Left renal cortex interstitium (tissue), 4 donors: ENCODE data around the gene USP46. TPM values are rescaled to one million over a fixed set of nuclear protein-coding genes. Genes with fewer than 3 reads are reported as not detected.
A peak's percentile ranks its signal among the peaks of the same experiment; 100 is the strongest.

Experiments
- DNase-seq, 4 donors: peaks; one replicate each; pipeline ENCODE4 v3.0.0-alpha.2; 2013; ENCODE audit warnings: low read depth in 4 of 4, low spot score in 2 of 4, missing footprints in 1 of 4
- polyA plus RNA-seq, 4 donors: library from polyadenylated mRNA; unstranded; fragments of 120-200 nt; gene quantifications; one replicate each; pipeline ENCODE4 v1.2.1, GENCODE V29; 2013; ENCODE audit not compliant: insufficient read length in 4 of 4

USP46 gene
- polyA plus RNA-seq, 4 donors, result 30.7 to 34.6 (median 32.1) TPM

DNA sequence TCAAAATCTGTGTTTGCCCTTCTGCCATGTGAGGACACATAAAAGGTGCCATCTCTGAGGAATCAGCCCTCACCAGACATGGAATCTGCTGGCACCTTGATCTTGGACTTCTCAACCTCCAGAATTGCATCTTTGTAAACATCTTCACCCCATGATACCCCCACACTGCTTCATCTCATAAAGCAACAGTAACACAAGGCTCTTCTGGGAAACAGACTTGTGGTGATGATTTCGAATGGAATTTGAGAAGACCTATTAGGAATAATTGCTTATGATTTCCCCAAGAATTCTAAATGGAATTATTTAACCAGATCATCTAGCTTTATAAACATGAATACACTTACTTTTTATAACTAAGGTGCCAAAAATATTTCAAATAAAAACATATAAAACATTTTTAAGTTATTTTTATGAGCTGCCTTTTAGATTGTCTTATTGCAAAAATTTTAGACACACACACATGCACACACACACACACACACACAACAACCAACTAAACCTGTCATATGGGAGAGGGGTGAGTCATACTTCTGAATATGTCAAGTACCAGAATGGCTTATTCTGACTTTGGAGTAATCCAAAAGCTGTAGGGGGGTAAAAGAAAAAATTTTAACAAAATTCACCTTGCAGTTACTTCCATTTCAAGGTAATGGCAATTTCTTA lies 82.0 kb downstream of the USP46 start:
- DNase-seq, result no peak

DNA sequence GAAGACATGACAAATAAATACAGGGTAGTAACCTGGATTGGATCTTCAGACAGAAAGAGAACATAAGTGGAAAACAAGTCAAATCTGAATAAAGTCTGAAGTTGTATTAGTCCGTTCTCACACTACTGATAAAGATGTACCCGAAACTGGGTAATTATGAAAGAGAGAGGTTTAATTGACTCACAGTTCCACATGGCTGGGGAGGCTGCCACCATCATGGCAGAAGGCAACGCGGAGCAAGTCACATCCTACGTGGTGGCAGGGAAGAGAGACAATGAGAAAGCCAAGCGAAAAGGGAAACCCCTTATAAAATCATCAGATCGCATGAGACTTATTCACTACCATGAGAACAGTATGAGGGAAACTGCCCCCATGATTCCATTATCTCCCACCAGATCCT lies 82.8 kb downstream of the USP46 start:
- no peak for DNase-seq

DNA sequence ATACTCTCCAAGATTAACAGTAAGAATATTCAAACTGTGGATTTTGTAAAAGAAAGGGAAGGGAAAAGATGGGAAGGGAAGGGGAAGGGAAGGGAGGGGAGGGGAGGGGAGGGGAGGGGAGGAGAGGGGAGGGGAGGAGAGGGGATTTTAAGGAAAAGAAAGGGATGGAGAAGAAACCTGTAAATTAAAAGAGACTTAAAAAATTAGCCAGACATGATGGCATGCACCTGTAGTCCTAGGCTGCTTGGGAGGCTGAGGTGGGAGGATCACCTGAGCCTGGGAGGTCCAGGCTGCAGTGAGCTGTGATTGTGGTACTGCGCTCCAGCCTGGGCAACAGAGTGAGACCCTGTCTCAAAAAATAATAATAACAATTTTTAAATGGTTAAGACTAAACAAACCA lies 83.7 kb downstream of the USP46 start:
- DNase-seq, result no peak

DNA sequence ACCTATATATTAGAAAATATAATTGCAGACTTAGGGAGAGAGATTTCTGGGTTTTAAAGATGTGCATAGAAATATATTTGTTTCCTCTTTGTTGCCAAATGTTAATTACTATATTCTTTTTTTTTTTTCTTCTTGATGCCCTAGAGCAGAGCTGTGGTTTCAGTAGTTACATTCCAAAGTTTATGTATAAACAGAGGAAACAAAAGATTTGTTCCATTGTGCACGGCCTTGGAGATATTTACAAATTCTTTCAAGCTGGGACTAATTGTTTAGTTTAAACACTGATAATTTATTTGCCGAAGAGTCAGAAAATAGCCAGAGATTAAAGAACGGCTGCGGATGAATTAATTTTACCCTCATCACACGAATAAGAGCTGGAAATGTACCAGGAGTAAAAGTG lies 85.1 kb downstream of the USP46 start:
- DNase-seq, result no peak

DNA sequence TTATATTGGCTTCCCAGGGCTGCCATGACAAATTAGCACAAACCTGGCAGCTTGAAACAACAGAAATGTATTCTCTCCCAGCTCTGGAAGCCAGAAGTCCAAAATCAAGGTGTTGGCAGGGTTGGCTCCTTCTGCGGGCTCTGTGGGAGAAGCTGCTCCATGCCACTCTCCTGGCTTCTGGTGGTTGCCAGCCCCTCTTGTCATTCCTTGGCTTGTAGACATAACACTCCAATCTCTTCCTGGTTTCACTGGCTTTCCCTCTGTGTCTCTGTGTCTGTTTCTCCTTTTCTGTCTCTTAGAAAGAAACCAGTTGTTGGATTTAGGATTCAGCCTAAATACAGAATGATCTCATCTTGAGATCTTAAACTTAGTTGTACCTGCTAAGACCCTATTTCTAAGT lies 85.5 kb downstream of the USP46 start:
- no peak for DNase-seq

DNA sequence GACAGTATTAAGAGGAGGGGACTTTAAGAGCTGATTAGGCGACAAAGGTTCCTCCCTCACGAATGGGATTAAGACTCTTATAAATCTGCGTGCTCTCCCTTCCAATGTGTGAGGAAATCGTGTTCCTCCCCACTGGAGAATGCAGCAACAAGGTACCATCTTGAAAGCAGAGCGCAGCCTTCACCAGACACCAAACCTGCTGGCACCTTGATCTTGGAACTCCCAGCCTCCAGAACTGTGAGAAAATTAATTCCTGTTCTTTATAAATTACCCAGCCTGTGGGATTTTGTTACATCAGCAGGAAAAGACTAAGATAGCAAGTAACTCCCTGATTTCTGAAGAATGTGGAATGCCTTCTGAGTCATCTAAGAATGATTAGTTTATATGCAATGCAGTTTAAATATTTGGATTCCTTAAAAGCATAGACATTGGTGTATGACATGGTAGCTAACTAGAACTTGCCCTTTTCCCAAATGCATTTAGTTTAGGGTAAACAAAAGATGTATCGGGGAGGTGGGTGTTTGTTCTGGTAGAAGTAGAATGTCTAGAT lies 86.1 kb downstream of the USP46 start:
- DNase-seq, result no peak

DNA sequence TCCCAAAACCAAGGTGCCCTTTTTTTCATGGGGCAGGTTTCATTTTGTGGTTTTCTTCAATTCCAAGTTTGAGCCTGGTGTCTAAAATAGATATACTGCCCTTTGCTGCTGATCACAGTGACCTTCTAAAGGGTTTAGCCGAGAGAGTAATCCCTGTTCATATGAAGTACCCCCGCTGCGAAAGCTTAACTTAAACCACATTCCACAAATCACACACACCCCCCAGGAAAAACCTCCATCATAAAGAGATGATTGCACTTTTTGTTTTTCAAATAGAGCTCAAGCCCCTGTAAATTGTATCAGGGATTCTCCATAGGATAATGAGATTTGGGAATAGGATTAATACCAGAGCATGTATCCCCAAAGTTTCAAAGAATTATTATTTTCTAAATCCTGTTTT lies 90.8 kb downstream of the USP46 start:
- no peak for DNase-seq

DNA sequence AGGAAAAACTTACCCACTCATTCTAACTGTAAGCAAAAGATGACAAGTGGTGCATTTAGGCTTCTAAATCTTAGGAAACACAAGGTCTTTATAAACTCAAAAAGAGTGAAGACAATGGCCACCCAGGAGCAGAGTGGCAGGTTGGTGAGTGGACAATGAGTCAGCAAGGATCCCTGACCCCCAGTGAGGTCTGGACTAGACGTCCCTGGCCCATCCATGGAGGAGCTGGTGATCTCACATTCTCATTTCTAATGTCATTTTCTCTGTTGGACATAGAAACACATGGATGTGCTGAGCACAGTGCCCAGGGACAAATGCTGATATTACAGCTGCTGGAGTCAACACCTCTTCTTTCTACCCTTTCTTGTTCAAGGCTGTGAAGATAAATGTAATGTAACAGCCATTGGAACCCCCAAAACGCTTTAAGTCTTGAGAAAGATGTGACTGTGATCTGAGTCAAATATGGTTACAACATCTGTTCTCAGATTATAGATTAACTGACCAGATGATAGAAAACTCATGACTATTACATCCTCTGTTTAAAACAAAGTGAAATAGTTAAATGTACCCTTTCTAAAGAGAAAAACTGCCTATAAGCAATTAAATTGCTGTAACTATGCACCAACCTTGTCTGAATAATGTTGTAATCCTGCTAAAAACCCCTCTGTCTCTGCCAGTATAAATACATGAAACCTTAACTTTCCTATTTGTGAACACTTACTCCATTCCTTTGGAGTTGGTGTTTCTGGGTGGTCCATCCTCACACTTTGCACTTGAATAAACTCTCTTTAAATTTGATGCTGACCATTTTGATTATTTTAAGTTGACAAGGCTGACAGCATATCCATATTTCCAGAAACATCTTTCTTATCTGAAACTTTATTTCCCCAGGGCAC lies 92.7 kb downstream of the USP46 start:
- no peak for DNase-seq

DNA sequence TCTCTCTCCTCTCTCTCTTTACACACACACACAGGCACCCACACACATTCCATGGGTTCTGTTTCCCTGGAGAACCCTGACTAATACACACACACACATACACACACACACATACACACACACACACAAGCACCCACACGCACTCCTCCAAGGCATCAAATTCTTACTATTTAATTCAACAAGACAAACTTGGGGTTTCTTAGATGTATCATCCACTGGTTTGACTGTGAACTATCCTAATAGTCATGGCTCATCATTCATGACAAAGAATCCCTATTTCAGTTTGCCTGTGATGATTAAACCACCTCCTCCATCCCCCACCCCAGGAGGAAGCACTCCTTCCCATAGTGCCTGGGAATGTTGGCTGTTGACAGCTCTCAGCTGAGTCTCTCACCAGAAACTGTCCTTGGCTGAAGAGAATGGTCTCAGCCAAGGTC lies 98.2 kb downstream of the USP46 start:
- no peak for DNase-seq

DNA sequence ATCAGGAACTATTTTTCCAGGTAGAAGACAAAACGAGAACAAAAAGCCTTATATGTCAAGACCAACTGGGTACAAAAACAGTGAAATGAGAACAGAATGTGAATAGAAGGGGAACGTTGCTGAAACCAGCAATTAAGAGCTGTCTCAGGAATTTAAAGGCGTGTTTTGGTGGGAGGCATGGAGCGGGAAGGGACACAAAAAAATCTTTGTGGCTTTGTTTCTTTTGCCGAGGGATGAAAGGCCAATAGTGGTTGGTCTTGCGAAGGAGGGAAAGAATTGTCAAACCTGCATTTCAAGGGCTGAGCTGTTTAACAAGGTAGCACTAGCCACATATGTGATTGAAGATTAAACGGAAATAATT lies 103.8 kb downstream of the USP46 start:
- no peak for DNase-seq

DNA sequence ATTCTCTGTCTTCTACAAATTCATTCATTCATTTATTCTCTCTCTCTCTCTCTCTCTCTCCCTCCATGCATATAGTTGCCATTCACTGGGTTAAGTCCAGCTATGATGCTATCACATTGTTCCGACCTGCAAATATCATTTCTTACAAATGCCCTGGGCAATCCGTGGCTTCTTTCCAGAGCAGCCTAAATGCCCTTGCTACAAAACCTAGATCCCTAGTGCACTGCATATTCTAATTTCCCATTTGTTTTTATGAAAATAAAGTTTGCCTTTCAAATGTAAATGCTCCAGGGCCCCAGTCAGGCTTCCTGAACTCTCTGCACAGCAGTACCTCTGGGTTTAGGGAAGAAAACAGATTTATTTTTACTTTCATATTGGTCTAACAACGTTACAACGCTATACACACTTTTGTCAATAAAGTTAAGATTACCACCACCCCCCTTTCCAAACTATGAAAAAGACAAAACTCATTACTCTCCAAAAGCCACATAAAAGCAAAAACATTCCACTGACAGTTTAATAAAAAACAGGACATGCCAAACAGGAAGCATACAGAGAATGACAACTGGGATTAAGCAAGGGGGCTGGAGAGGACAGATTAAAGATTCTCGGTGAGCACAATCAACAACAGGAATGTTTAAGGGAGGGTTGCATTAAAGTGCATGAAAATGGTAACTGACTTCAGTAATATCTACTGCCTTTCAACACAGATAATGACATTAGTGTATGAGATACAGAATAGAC lies 104.3 kb downstream of the USP46 start:
- DNase-seq, result no peak

DNA sequence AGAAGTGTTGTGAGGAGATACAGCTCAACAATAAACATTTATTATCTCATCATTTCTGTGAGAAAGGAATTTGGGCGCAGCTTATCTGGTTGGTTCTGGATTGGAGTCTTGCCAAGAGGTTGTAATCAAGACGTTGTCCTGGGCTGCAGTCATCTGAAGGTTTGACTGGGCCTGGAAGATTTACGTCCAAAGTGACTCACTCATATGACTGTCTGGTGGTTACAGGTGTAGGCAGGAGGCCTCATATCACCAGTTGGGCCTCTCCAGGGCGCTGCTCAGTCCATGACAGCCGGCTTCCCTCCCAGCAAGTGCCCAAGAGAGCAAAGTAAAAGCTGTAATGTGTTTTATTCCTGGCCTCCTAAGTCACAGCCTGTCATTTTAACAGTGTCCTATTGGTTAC lies 106.3 kb downstream of the USP46 start:
- no peak for DNase-seq

DNA sequence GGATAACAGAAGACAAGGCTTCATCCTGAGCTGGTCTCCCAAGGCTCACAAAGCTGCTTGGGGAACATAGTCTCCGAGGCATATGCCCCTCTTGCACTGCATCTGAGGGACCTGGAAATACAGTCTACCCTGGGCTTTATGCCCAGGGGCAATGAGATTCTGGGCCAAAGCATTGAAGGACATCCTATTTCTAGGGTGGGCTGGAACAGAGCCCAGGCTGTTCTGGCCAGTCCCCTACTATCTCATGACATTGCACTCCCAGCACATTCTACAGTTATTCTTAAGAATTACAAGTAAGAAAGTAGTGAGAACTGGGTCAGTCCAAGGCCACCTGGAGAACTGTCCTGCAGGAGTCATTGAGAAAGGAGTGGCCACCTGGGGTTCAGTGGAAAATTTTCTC lies 107.6 kb downstream of the USP46 start:
- DNase-seq, result no peak

DNA sequence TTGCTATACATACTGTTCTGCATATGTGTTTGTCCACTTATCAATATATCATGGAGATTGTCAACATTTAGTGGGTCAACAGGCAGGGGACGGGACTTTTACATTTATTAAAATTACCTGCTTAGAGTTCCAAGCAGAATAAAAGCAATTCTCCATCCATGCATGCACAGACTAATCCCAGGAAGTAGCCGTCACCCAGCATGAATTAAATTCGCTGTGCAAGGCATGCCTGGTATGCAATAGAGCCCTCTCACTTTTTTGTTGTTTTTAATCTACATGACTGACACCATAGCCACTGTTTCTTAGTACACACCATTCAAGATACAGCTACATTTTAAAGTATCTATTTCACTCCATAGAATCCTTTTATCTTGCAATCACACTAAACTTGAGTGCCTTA lies 108.9 kb downstream of the USP46 start:
- no peak for DNase-seq

DNA sequence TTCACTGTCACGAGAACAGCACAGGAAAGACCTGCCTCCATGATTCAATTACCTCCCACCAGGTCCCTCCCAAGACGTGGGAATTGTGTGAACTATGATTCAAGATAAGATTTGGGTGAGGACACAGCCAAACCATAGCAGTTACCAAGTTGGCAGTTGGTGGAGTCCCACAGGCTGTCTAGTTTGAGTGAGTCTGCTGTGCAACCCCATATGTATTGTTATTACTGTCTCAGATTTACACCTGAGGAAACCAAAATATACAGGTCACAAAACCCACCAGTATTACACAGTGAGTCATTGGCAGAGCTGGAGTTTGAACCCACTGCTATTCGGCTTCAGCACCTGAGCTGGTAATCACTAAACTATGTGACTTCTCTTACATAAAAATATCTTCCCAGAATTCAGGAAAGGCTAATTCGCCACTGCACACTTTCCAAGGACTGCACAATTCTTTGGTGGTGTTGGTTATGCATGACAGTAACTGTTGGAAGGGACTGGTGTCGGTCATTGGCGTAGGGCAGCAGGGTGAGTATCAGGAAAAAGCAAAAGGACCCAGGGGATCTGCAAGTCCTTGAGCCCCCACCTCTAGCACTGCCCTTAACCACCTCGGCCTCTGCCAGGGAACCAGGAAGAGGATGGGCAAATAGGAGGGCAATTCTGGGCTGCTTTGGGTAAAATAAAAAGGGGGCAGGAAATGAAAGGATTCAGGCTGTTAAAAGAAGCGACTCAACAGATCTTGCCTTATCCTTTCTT lies 110.1 kb downstream of the USP46 start:
- DNase-seq, result no peak

DNA sequence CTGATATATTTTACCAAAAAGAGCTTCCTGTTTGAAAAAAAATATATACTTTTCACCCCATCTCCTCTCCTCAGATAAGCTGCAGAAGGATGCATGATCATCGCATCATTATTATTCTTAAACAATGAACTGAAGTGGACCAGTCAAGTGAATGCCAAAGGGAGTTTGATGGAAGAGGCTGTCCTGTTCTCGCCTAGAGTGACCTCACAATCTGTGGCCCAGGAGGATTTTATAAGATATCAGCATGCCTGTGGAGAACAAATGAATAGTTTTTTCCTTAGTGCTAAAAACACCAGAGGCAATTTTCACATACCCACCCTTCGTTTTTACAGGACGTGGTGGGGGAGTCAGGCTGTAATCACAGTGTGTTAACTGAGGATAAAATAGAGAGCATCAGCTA lies 112.7 kb downstream of the USP46 start:
- DNase-seq, result no peak

DNA sequence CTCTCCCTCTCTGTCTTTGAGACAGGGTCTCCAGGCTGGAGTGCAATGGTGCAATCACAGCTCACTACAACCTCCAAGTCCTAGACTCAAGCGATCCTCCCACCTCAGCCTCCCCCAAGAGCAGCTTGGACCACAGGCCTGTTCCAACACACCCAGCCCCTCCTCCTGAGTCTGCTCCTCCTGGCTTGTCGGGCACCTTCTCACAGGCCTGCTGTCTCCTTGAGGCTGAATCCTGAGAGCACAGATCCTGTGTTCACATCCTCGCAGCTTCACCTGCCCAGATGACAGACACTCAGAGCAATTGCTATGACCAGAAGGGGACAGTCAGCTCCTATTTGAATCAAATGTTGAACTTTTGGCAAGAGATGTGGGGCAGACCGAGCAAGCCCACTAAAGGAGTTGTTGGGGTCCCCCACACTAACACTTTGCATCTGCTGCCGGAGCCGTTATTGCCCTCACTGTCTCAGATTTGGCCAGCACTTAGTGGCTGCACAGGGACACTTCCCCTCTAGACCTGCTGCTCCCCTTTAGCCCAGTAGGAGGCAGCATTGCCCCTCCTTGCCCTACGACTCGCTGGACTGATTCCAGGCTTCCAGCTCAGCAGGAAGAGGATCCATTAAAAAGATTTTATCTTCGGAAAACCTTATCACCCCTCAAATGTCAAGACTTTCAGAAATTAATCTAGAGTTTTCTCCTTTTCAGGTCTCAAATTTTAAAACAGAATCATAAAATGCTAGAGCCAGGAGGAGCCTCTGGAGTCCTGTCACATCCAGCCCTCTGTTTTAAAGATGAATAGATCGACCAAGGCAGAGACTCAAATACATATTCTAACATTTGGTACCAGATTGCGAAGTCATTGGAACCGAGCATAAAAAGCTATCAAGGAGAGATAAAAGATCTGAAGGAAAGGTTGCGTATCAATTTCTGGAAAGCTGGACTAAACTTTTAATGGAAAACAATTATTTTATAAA lies 113.7 kb downstream of the USP46 start:
- peak in 3 of 4 donors; percentile 40 to 62 (median 56) for DNase-seq
